ENCODE results near the gene FOS.

GRCh38 chr14:75295061-75295461, 16.4 kb downstream of the FOS start:
- no peak for TF ChIP-seq TAF1 (IDR thresholded peaks at IDR 0.05; ENCODE audit: low read depth, low read length)
- TF ChIP-seq CTCF (IDR thresholded peaks at IDR 0.05; ENCODE audit: control extremely low read depth in 1 of 3, insufficient read depth in 1 of 3, low read depth in 1 of 3, low read length in 3 of 3) = no peak
- TF ChIP-seq JUND (IDR thresholded peaks at IDR 0.05; ENCODE audit: low read length) = no peak
- no peak for TF ChIP-seq EZH2 (IDR thresholded peaks at IDR 0.05; ENCODE audit: low read depth, low read length, severe bottlenecking)
- TF ChIP-seq GABPA (IDR thresholded peaks at IDR 0.05; ENCODE audit: borderline replicate concordance, insufficient read depth, low read length) = no peak
- TF ChIP-seq RFX5 (IDR thresholded peaks at IDR 0.05; ENCODE audit: borderline replicate concordance, low read depth, low read length) = no peak
- no peak for TF ChIP-seq EP300 (IDR thresholded peaks at IDR 0.05; ENCODE audit: borderline replicate concordance in 1 of 2, low read depth in 2 of 2, low read length in 2 of 2)
